Liver (tissue), 9 donors: ENCODE data around the gene GAL. TPM values are rescaled to one million over a fixed set of nuclear protein-coding genes. Genes with fewer than 3 reads are reported as not detected.
"Not testable (repeated sequence)": the region's sequence is repeated elsewhere in the genome, so short reads cannot be mapped to it uniquely, and the experiment has no call there.

ENCODE experiments used
- DNase-seq: peaks from one replicate; pipeline ENCODE4 v3.0.0-alpha.2; 2017; ENCODE audit warnings: low spot score
- H3K27ac ChIP-seq, 2 donors: one replicate each; pipeline ENCODE4 v1.7.0; 2013; ENCODE audit warnings: inconsistent platforms in 2 of 2, low read length in 2 of 2, control low read depth in 1 of 2, low read depth in 1 of 2, mild to moderate bottlenecking in 1 of 2
- H3K27me3 ChIP-seq, 4 donors: one replicate each; pipeline versions ENCODE4 v1.6.1 to v1.7.0; 2013; ENCODE audit warnings: low read length in 3 of 4, inconsistent platforms in 1 of 4, mild to moderate bottlenecking in 1 of 4, moderate library complexity in 1 of 4; ENCODE audit not compliant: control insufficient read depth in 4 of 4, insufficient read depth in 4 of 4
- H3K36me3 ChIP-seq, 4 donors: one replicate each; pipeline versions ENCODE4 v1.6.1 to v1.7.0; 2013; ENCODE audit warnings: low read length in 3 of 4, mild to moderate bottlenecking in 3 of 4, low read depth in 1 of 4, moderate library complexity in 1 of 4; ENCODE audit not compliant: control insufficient read depth in 4 of 4, insufficient read depth in 3 of 4
- H3K4me1 ChIP-seq, 4 donors: one replicate each; pipeline versions ENCODE4 v1.6.1 to v1.7.0; 2013; ENCODE audit warnings: low read length in 3 of 4, mild to moderate bottlenecking in 3 of 4, moderate library complexity in 1 of 4; ENCODE audit not compliant: control insufficient read depth in 4 of 4, insufficient read depth in 4 of 4
- H3K4me3 ChIP-seq, 3 donors: one replicate each; pipeline versions ENCODE4 v1.6.1 to v1.7.0; 2013; ENCODE audit warnings: low read length in 3 of 3, control low read depth in 1 of 3, low read depth in 1 of 3, mild to moderate bottlenecking in 1 of 3
- H3K9ac ChIP-seq, 2 donors: one replicate each; pipeline ENCODE4 v1.7.0; 2013; ENCODE audit warnings: low read length in 2 of 2, mild to moderate bottlenecking in 2 of 2, moderate library complexity in 2 of 2, control low read depth in 1 of 2, low read depth in 1 of 2
- H3K9me3 ChIP-seq, 4 donors: one replicate each; pipeline versions ENCODE4 v1.6.1 to v1.7.0; 2013; ENCODE audit warnings: low read length in 3 of 4; ENCODE audit not compliant: control insufficient read depth in 4 of 4
- EGR1 ChIP-seq, 2 donors: IDR thresholded peaks; 2 replicates each; pipeline ENCODE4 v1.6.1; 2016 to 2018; ENCODE audit warnings: antibody characterized with exemption in 2 of 2, low read depth in 2 of 2
- FOXA1 ChIP-seq: IDR thresholded peaks from 2 replicates; pipeline ENCODE4 v1.6.1; 2016; ENCODE audit warnings: antibody characterized with exemption
- FOXA2 ChIP-seq: IDR thresholded peaks from 2 replicates; pipeline ENCODE4 v1.6.1; 2016; ENCODE audit warnings: antibody characterized with exemption
- GABPA ChIP-seq, 2 donors: IDR thresholded peaks in 1 of 2; conservative IDR thresholded peaks in 1 of 2; 2 replicates each; pipeline ENCODE4 v1.6.1; 2016; ENCODE audit warnings: antibody characterized with exemption in 2 of 2, mild to moderate bottlenecking in 1 of 2, moderate library complexity in 1 of 2
- HNF4A ChIP-seq, 2 donors: conservative IDR thresholded peaks; 2 replicates each; pipeline ENCODE4 v1.6.1; 2016; ENCODE audit warnings: antibody characterized with exemption in 2 of 2, mild to moderate bottlenecking in 2 of 2
- HNF4G ChIP-seq: IDR thresholded peaks from 2 replicates; pipeline ENCODE4 v1.6.1; 2016; ENCODE audit warnings: antibody characterized with exemption
- JUND ChIP-seq, 2 donors: IDR thresholded peaks; 2 replicates each; pipeline ENCODE4 v1.6.1; 2016; ENCODE audit warnings: antibody characterized with exemption in 2 of 2
- NR2F2 ChIP-seq: IDR thresholded peaks from 2 replicates; pipeline ENCODE4 v1.6.1; 2016; ENCODE audit warnings: antibody characterized with exemption
- REST ChIP-seq: IDR thresholded peaks from 2 replicates; pipeline ENCODE4 v1.6.1; 2016; ENCODE audit warnings: antibody characterized with exemption, mild to moderate bottlenecking
- RXRA ChIP-seq, 2 donors: IDR thresholded peaks; 2 replicates each; pipeline ENCODE4 v1.6.1; 2017 to 2018; ENCODE audit warnings: antibody characterized with exemption in 2 of 2, mild to moderate bottlenecking in 1 of 2
- SP1 ChIP-seq: IDR thresholded peaks from 2 replicates; pipeline ENCODE4 v1.6.1; 2018; ENCODE audit warnings: antibody characterized with exemption, mild to moderate bottlenecking
- TAF1 ChIP-seq: conservative IDR thresholded peaks from 2 replicates; pipeline ENCODE4 v1.6.1; 2016; ENCODE audit warnings: antibody characterized with exemption, mild to moderate bottlenecking
- YY1 ChIP-seq: IDR thresholded peaks from 2 replicates; pipeline ENCODE4 v1.6.1; 2016; ENCODE audit warnings: antibody characterized with exemption, mild to moderate bottlenecking
- WGBS: extraction: QIAGEN DNeasy Blood & Tissue Kit; methylation state at CpG from one replicate; pipeline ENCODE4 v1.1.7; 2013; 5-methylcytosine and 5-hydroxymethylcytosine counted together
- polyA plus RNA-seq, 2 donors: library from polyadenylated mRNA; stranded (reverse) in 1 of 2; unstranded in 1 of 2; fragments of 200-250 nt in 1 of 2; fragments of >200 nt in 1 of 2; fragmentation: Nextera tagmentation in 1 of 2; extraction: Ambion mirVana in 1 of 2; gene quantifications; one replicate each; pipeline versions ENCODE4 v1.2.1 to v1.2.3, GENCODE V29; 2013 to 2015
- total RNA-seq, 2 donors: library from RNA; depleted of rRNA; stranded (reverse); fragments of >200 nt; gene quantifications; one replicate each; pipeline ENCODE4 v1.2.3, GENCODE V29; 2014
- TF ChIP-seq, protein P1 (sequence below): fragments of 150-350 bp; IDR thresholded peaks from 2 replicates; pipeline ENCODE4 v1.5.1; 2017; ENCODE audit warnings: improper control_type of control experiment, low read depth, low read length; ENCODE audit not compliant: missing input control
- TF ChIP-seq, protein P2 (sequence below): IDR thresholded peaks from 2 replicates; pipeline ENCODE4 v1.6.1; 2016; ENCODE audit warnings: antibody characterized with exemption
- TF ChIP-seq, protein P3 (sequence below): IDR thresholded peaks from 2 replicates; pipeline ENCODE4 v1.6.1; 2016; ENCODE audit warnings: antibody characterized with exemption
- donor health status: healthy.
- donor health status: healthy.
- donor health status: healthy.
- donor health status: healthy.
- donor health status: healthy.

The GAL gene
- total and polyA plus RNA-seq, 4 donors = 0.47 TPM; not detected in 3

DNA sequence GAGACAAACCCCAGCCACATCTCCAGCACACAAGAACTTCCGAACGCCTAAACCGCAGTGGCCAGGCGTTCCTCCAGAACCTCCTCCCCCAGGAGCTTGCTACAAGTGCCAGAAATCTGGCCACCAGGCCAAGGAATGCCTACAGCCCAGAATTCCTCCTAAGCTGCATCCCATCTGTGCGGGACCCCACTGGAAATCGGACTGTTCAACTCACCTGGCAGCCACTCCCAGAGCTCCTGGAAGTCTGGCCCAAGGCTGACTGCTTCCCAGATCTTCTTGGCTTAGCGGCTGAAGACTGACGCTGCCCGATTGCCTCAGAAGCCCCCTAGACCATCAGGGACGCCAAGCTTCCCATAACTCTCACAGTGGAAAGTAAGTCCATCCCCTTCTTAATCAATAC lies 48.5 kb upstream of the GAL start:
- H3K27ac ChIP-seq, DNase-seq, H3K4me3 ChIP-seq, H3K9me3 ChIP-seq, H3K36me3 ChIP-seq, H3K9ac ChIP-seq, H3K27me3 ChIP-seq, H3K4me1 ChIP-seq: not testable (repeated sequence)
- WGBS = 82% methylated on average over 10 of the region's 10 CpGs

DNA sequence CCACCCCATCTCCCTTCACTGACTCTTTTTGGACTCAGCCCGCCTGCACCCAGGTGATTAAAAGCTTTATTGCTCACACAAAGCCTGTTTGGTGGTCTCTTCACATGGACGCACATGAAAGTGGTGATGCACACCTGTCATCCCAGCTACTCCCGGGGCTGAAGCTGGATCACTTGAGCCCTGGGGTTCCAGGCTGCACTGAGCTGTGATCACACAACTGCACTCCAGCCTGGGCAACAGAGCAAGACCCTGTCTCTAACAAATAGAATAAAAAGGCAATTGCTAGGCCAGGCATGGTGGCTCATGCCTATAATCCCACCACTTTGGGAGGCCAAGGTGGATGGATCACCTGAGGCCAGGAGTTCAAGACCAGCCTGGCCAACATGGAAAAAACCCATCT lies 45.0 kb upstream of the GAL start:
- H3K4me3 ChIP-seq, H3K4me1 ChIP-seq, H3K36me3 ChIP-seq, H3K27me3 ChIP-seq, H3K9me3 ChIP-seq, H3K9ac ChIP-seq, H3K27ac ChIP-seq, DNase-seq: not testable (repeated sequence)
- WGBS = 72% methylated on average over 3 of the region's 3 CpGs

GRCh38 chr11:68641880-68642279 lies 42.5 kb upstream of the GAL start:
- Histone ChIP-seq H3K27me3 (no peaks in the 10 kb centered on the region), H3K4me3 (no peak overlapping the region), H3K27ac (no peak overlapping the region), H3K9ac (no peak overlapping the region), H3K9me3 (peaks cover under 1 to 7% (median under 1%) of the 10 kb centered on the region in 4 donors), H3K4me1 (no peaks in the 10 kb centered on the region), H3K36me3 (no peaks in the 10 kb centered on the region)
- 85% methylated on average over 15 of the region's 15 CpGs for WGBS
- DNase-seq = no peak
- TF ChIP-seq YY1 = no peak

GRCh38 chr11:68643585-68643984 lies 40.8 kb upstream of the GAL start:
- TF ChIP-seq HNF4A (conservative IDR thresholded peaks at IDR 0.05) (no peak), FOXA1 (no peak), FOXA2 (no peak), EGR1 (IDR thresholded peaks at IDR 0.05; ENCODE audit: low read depth in 2 of 2) (no peak), TAF1 (no peak), YY1 (no peak), HNF4G (no peak), REST (no peak), NR2F2 (no peak), SP1 (no peak), JUND (IDR thresholded peaks at IDR 0.05) (no peak), RXRA (IDR thresholded peaks at IDR 0.05) (no peak), GABPA (IDR thresholded peaks at IDR 0.05 in 1 of 2, conservative IDR thresholded peaks at IDR 0.05 in 1 of 2) (no peak)
- TF ChIP-seq, protein P1, sequence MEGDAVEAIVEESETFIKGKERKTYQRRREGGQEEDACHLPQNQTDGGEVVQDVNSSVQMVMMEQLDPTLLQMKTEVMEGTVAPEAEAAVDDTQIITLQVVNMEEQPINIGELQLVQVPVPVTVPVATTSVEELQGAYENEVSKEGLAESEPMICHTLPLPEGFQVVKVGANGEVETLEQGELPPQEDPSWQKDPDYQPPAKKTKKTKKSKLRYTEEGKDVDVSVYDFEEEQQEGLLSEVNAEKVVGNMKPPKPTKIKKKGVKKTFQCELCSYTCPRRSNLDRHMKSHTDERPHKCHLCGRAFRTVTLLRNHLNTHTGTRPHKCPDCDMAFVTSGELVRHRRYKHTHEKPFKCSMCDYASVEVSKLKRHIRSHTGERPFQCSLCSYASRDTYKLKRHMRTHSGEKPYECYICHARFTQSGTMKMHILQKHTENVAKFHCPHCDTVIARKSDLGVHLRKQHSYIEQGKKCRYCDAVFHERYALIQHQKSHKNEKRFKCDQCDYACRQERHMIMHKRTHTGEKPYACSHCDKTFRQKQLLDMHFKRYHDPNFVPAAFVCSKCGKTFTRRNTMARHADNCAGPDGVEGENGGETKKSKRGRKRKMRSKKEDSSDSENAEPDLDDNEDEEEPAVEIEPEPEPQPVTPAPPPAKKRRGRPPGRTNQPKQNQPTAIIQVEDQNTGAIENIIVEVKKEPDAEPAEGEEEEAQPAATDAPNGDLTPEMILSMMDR = no peak
- TF ChIP-seq, protein P2, sequence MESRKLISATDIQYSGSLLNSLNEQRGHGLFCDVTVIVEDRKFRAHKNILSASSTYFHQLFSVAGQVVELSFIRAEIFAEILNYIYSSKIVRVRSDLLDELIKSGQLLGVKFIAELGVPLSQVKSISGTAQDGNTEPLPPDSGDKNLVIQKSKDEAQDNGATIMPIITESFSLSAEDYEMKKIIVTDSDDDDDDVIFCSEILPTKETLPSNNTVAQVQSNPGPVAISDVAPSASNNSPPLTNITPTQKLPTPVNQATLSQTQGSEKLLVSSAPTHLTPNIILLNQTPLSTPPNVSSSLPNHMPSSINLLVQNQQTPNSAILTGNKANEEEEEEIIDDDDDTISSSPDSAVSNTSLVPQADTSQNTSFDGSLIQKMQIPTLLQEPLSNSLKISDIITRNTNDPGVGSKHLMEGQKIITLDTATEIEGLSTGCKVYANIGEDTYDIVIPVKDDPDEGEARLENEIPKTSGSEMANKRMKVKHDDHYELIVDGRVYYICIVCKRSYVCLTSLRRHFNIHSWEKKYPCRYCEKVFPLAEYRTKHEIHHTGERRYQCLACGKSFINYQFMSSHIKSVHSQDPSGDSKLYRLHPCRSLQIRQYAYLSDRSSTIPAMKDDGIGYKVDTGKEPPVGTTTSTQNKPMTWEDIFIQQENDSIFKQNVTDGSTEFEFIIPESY = no peak
- TF ChIP-seq, protein P3, sequence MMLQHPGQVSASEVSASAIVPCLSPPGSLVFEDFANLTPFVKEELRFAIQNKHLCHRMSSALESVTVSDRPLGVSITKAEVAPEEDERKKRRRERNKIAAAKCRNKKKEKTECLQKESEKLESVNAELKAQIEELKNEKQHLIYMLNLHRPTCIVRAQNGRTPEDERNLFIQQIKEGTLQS = no peak
- 42% methylated on average over 12 of the region's 12 CpGs for WGBS

More at GRCh38 chr11:68643585-68643984, 40.8 kb upstream of the GAL start:
- Histone ChIP-seq H3K27me3 (no peaks in the 10 kb centered on the region), H3K9ac (no peak overlapping the region), H3K9me3 (peaks cover 6 to 16% (median 9%) of the 10 kb centered on the region in 4 donors), H3K4me1 (no peaks in the 10 kb centered on the region), H3K4me3 (no peak overlapping the region), H3K27ac (no peak overlapping the region), H3K36me3 (no peaks in the 10 kb centered on the region)
- no peak for DNase-seq
